A549 treated with Mapracorat at 1 μM for 4 hours (cell line): ENCODE results near the gene GDI2. TPM values are rescaled to one million over a fixed set of nuclear protein-coding genes. Genes with fewer than 3 reads are reported as not detected.

Experiments
- total RNA-seq: library from RNA; stranded (reverse); fragments of 200-300 nt; extraction: Qiagen RNA extraction; gene quantifications from 5 replicates; pipeline ENCODE4 v1.2.3, GENCODE V29; 2022

The GDI2 gene
- total RNA-seq, result 200 to 275 TPM (median 207 TPM) in 5 replicates

GRCh38 chr10:5813341-5814109, at the start of gene GDI2:
Gene GDI2, minus strand, starts transcription at chr10:5813434. Its CDS starts 176 bp downstream, at chr10:5813258.

Other genes with a start within 250 kb of the GDI2 start
- gene ASB13, start 146.8 kb downstream of the GDI2 start, total RNA-seq, result 19.3 to 25.7 TPM (median 23.5 TPM) in 5 replicates
- 24.8 to 38.5 TPM (median 32.5 TPM) in 5 replicates for gene TASOR2, start 128.6 kb downstream of the GDI2 start, total RNA-seq
- 9.2 to 11.8 TPM (median 11.1 TPM) in 5 replicates for gene ANKRD16, start 76.5 kb upstream of the GDI2 start, total RNA-seq
- gene FBH1, start 76.8 kb upstream of the GDI2 start, total RNA-seq, result 37.1 to 40.9 TPM (median 40.3 TPM) in 5 replicates
- gene IL15RA, start 164.1 kb upstream of the GDI2 start, total RNA-seq, result 2.4 to 3.7 TPM (median 2.7 TPM) in 5 replicates
- gene IL2RA, start 248.9 kb upstream of the GDI2 start, total RNA-seq, result not detected in 5 replicates